Vein endothelial cell (primary cell): ENCODE results near the gene ATF6. TPM values are rescaled to one million over a fixed set of nuclear protein-coding genes. Genes with fewer than 3 reads are reported as not detected.

Source experiments
- small RNA-seq: library from RNA; depleted of rRNA; stranded (forward); fragments of <200 nt; gene quantifications from one replicate; pipeline ENCODE3, GENCODE V24; 2012
- total RNA-seq: library from RNA; depleted of rRNA; stranded (reverse); fragments of >200 nt; gene quantifications from 2 replicates; pipeline ENCODE4 v1.2.3, GENCODE V29; 2012

The ATF6 gene
- total RNA-seq: 71.2 and 84.4 TPM in 2 replicates

GRCh38 chr1:161766102-161766981, at the start of gene ATF6:
Gene ATF6, plus strand, starts transcription at chr1:161766320. Its CDS starts 41 bp downstream, at chr1:161766361.

GRCh38 chr1:161720956-161721737, 45.0 kb upstream of the ATF6 start, which contains the start of gene FCRLB:
Gene FCRLB, plus strand, starts transcription at chr1:161721544. Its CDS starts 1,129 bp downstream, at chr1:161722673.

GRCh38 chr1:161749509-161750407, 16.4 kb upstream of the ATF6 start, which contains the start of gene DUSP12:
Gene DUSP12, plus strand, starts transcription at chr1:161749786. Its CDS starts 16 bp downstream, at chr1:161749802.

Small RNA genes within 50 kb of the gene (small RNA-seq; reads per million reads assigned to genes)
- not detected for gene RN7SL466P

Other genes with a start within 250 kb of the ATF6 start
- 0.10 and 0.33 TPM in 2 replicates for gene HSPA6, start 241.8 kb upstream of the ATF6 start, total RNA-seq
- under 0.01 TPM in 1 of 2 replicates, not detected in the other for gene FCGR3A, start 216.5 kb upstream of the ATF6 start, total RNA-seq
- not detected in 2 replicates for gene FCGR3B, start 135.1 kb upstream of the ATF6 start, total RNA-seq
- gene FCGR2B, start 103.2 kb upstream of the ATF6 start, total RNA-seq: not detected in 2 replicates
- 0.10 TPM in 1 of 2 replicates, not detected in the other for gene FCRLA, start 59.1 kb upstream of the ATF6 start, total RNA-seq
- gene FCRLB, start 44.8 kb upstream of the ATF6 start, total RNA-seq: 0.65 and 2.7 TPM in 2 replicates
- 20.9 and 34.3 TPM in 2 replicates for gene DUSP12, start 16.5 kb upstream of the ATF6 start, total RNA-seq